PC-3 (cell line): ENCODE measurements around the gene CDH4. TPM values are rescaled to one million over a fixed set of nuclear protein-coding genes. Genes with fewer than 3 reads are reported as not detected.

Experiments
- ATAC-seq: fragments of 200-7000 bp; cut with Tn5 transposase; 2 replicates; pipeline ENCODE4 v1.9.1; 2020; ENCODE audit warnings: mild to moderate bottlenecking, moderate library complexity
- BruUV-seq: library from RNA; stranded (reverse); fragments of 400-500 nt; replicated peaks from 2 replicates; lab custom pipeline; 2021; lab: Mats Ljungman, UMichigan
- CTCF ChIA-PET: fragments of 300-600 bp; sonication (Branson Sonifier 250); formaldehyde crosslinking; loops from one replicate; lab custom pipeline; 2022; ENCODE audit warnings: antibody characterized with exemption; lab: Charles Lee
- POLR2A ChIA-PET: fragments of 300-600 bp; sonication (Branson Sonifier 250); formaldehyde crosslinking; loops from one replicate; lab custom pipeline; 2022; ENCODE audit warnings: antibody characterized with exemption; ENCODE audit not compliant: unreplicated experiment; lab: Charles Lee
- DNase-seq: peaks from one replicate; pipeline ENCODE4 v3.0.0-alpha.2; 2015
- H2AFZ ChIP-seq: fragments of 300-600 bp; sonication (generic); 2 replicates; pipeline ENCODE4 v1.6.0; 2016; ENCODE audit warnings: antibody characterized with exemption, low read length
- H3F3A ChIP-seq: fragments of 300-600 bp; sonication (generic); one replicate; pipeline ENCODE4 v1.6.0; 2017; ENCODE audit warnings: antibody characterized with exemption, low read length, control low read depth, mild to moderate bottlenecking; ENCODE audit not compliant: unreplicated experiment
- H3K27ac ChIP-seq: fragments of 300-600 bp; sonication (generic); 2 replicates; pipeline ENCODE4 v1.5.1; 2016; ENCODE audit warnings: mild to moderate bottlenecking, low read length
- H3K27me3 ChIP-seq: fragments of 300-600 bp; sonication (generic); 2 replicates; pipeline ENCODE4 v1.6.1; 2016; ENCODE audit warnings: low read length, mixed read lengths
- H3K36me3 ChIP-seq: fragments of 300-600 bp; sonication (generic); 2 replicates; pipeline ENCODE4 v1.6.1; 2016; ENCODE audit warnings: low read depth, mixed run types, low read length, mixed read lengths
- H3K4me1 ChIP-seq: fragments of 300-600 bp; sonication (generic); 2 replicates; pipeline ENCODE4 v1.5.1; 2016; ENCODE audit warnings: low read length; ENCODE audit not compliant: insufficient read depth
- H3K4me2 ChIP-seq: fragments of 300-600 bp; sonication (generic); 2 replicates; pipeline ENCODE4 v1.6.0; 2016; ENCODE audit warnings: low read length
- H3K4me3 ChIP-seq: fragments of 300-600 bp; sonication (generic); 2 replicates; pipeline ENCODE4 v1.5.1; 2016; ENCODE audit warnings: mild to moderate bottlenecking, low read length, mixed read lengths
- H3K79me2 ChIP-seq: fragments of 300-600 bp; sonication (generic); 2 replicates; pipeline ENCODE4 v1.6.1; 2017; ENCODE audit warnings: low read length, mixed read lengths
- H3K9ac ChIP-seq: fragments of 300-600 bp; sonication (generic); 2 replicates; pipeline ENCODE4 v1.6.0; 2016; ENCODE audit warnings: mild to moderate bottlenecking, low read length
- H3K9me2 ChIP-seq: fragments of 300-600 bp; sonication (generic); replicated peaks from 2 replicates; pipeline ENCODE4 v1.6.1; 2016; ENCODE audit warnings: mixed run types, low read length, mixed read lengths
- H3K9me3 ChIP-seq: fragments of 300-600 bp; sonication (generic); 2 replicates; pipeline ENCODE4 v1.6.1; 2016; ENCODE audit warnings: low read length, mixed read lengths
- H4K20me1 ChIP-seq: fragments of 300-600 bp; sonication (generic); 2 replicates; pipeline ENCODE4 v1.6.1; 2016; ENCODE audit warnings: low read length, mixed read lengths
- CTCF ChIP-seq: fragments of 300-600 bp; sonication (generic); conservative IDR thresholded peaks from 2 replicates; pipeline ENCODE4 v1.5.1; 2017; ENCODE audit warnings: antibody characterized with exemption, low read depth, mild to moderate bottlenecking, low read length
- EZH2 ChIP-seq: fragments of 300-600 bp; sonication (generic); IDR thresholded peaks from one replicate; pipeline ENCODE4 v1.6.1; 2017; ENCODE audit warnings: antibody characterized with exemption, mild to moderate bottlenecking, low read length; ENCODE audit not compliant: unreplicated experiment
- EZH2phosphoT487 ChIP-seq: fragments of 300-600 bp; sonication (generic); IDR thresholded peaks from 2 replicates; pipeline ENCODE4 v1.6.1; 2018; ENCODE audit warnings: mild to moderate bottlenecking, antibody characterized with exemption, low read length, borderline replicate concordance
- intact Hi-C: fragments of 100-400 bp; cut with micrococcal nuclease; formaldehyde crosslinking; loops from 2 replicates; pipeline ENCODE4 v1.9.0; 2023
- total RNA-seq: library from RNA; depleted of rRNA; stranded (reverse); fragments of >200 nt; gene quantifications from 2 replicates; pipeline ENCODE4 v1.2.3, GENCODE V29; 2014

CDH4 gene
- total RNA-seq, 1 experiment from 2014 or later: not detected

- no peaks in the 10 kb centered on the region for H3K4me1 ChIP-seq
- H3K27me3 ChIP-seq: peaks cover 43% of the 10 kb centered on the region
- H3K79me2 ChIP-seq: no peaks in the 10 kb centered on the region
- H3K4me3 ChIP-seq: no peak overlapping the region
- no peaks in the 10 kb centered on the region for H3K9me3 ChIP-seq
- H3K27ac ChIP-seq: no peak overlapping the region
- no peak overlapping the region for H2AFZ ChIP-seq
- ChIA-PET POLR2A (no interaction called here), CTCF (no interaction called here)
- H4K20me1 ChIP-seq: no peaks in the 10 kb centered on the region
- no peak overlapping the region for H3K9ac ChIP-seq
- no peak overlapping the region for H3K4me2 ChIP-seq
- intact Hi-C loops: no loop called here
- H3K36me3 ChIP-seq: no peaks in the 10 kb centered on the region
- BruUV-seq: no TSS peak
- no peak for TF ChIP-seq EZH2
- no peak for TF ChIP-seq EZH2phosphoT487
- no peak; the same call in 1 of the 2 replicates for TF ChIP-seq CTCF
- ATAC-seq (no peak), DNase-seq (no peak)
- H3F3A ChIP-seq: no peaks in the 10 kb centered on the region
- no peaks in the 10 kb centered on the region for H3K9me2 ChIP-seq
Observed at GRCh38 chr20:61887596-61888093, 635.6 kb downstream of the CDH4 start.

GRCh38 chr20:61888101-61888865, 636.2 kb downstream of the CDH4 start:
- H4K20me1 ChIP-seq: no peaks in the 10 kb centered on the region
- no peaks in the 10 kb centered on the region for H3K9me2 ChIP-seq
- H3K9ac ChIP-seq: no peak overlapping the region
- H2AFZ ChIP-seq: no peak overlapping the region
- no peaks in the 10 kb centered on the region for H3F3A ChIP-seq
- TF ChIP-seq EZH2phosphoT487: no peak
- TF ChIP-seq CTCF: no peak
- TF ChIP-seq EZH2: no peak
- no peak for DNase-seq
- H3K27ac ChIP-seq: no peak overlapping the region
- no TSS peak for BruUV-seq
- ChIA-PET POLR2A (no interaction called here), CTCF (no interaction called here)
- no peaks in the 10 kb centered on the region for H3K36me3 ChIP-seq
- no peak overlapping the region for H3K4me3 ChIP-seq
- peaks cover 37% of the 10 kb centered on the region for H3K27me3 ChIP-seq
- intact Hi-C loops: no loop called here
- H3K79me2 ChIP-seq: no peaks in the 10 kb centered on the region
- no peak for ATAC-seq
- no peak overlapping the region for H3K4me2 ChIP-seq
- no peaks in the 10 kb centered on the region for H3K4me1 ChIP-seq
- H3K9me3 ChIP-seq: no peaks in the 10 kb centered on the region

- no peaks in the 10 kb centered on the region for H3K9me2 ChIP-seq
- intact Hi-C loops: no loop called here
- H3K27ac ChIP-seq: no peak overlapping the region
- H3F3A ChIP-seq: no peaks in the 10 kb centered on the region
- H3K4me3 ChIP-seq: no peak overlapping the region
- no peaks in the 10 kb centered on the region for H4K20me1 ChIP-seq
- no peaks in the 10 kb centered on the region for H3K9me3 ChIP-seq
- no peak for ATAC-seq
- CTCF ChIA-PET: no interaction called here
- H3K4me1 ChIP-seq: no peaks in the 10 kb centered on the region
- no peaks in the 10 kb centered on the region for H3K79me2 ChIP-seq
- peaks cover 34% of the 10 kb centered on the region for H3K27me3 ChIP-seq
- no peak overlapping the region for H3K9ac ChIP-seq
- H3K36me3 ChIP-seq: no peaks in the 10 kb centered on the region
- H3K4me2 ChIP-seq: no peak overlapping the region
- no peak overlapping the region for H2AFZ ChIP-seq
- POLR2A ChIA-PET: no interaction called here
- BruUV-seq: no TSS peak
- TF ChIP-seq CTCF (no peak), EZH2 (no peak), EZH2phosphoT487 (no peak)
- no peak for DNase-seq
Observed at GRCh38 chr20:61889659-61890058, 637.6 kb downstream of the CDH4 start.
